Panc1 (cell line): ENCODE results near the gene IL16.

Experiments used
- POLR2AphosphoS5 ChIP-seq: IDR thresholded peaks from 2 replicates; pipeline ENCODE4 v1.6.1; 2012; ENCODE audit warnings: mild to moderate bottlenecking, low read depth, low read length, moderate library complexity
- TCF7L2 ChIP-seq: IDR thresholded peaks from 2 replicates; pipeline ENCODE4 v1.6.1; 2011; ENCODE audit warnings: mild to moderate bottlenecking, low read depth, low read length, inconsistent platforms
- TF ChIP-seq, protein P1 (sequence below): fragments of 450-650 bp; IDR thresholded peaks from 2 replicates; pipeline ENCODE4 v1.5.1; 2017; ENCODE audit warnings: mild to moderate bottlenecking
- TF ChIP-seq, protein P2 (sequence below), 2 experiments: IDR thresholded peaks; 2 replicates each; pipeline ENCODE4 v1.6.1; 2011 to 2012; ENCODE audit warnings: low read depth in 2 of 2, control low read depth in 1 of 2, low read length in 1 of 2, mild to moderate bottlenecking in 1 of 2, moderate library complexity in 1 of 2; ENCODE audit not compliant: insufficient read depth in 1 of 2

DNA sequence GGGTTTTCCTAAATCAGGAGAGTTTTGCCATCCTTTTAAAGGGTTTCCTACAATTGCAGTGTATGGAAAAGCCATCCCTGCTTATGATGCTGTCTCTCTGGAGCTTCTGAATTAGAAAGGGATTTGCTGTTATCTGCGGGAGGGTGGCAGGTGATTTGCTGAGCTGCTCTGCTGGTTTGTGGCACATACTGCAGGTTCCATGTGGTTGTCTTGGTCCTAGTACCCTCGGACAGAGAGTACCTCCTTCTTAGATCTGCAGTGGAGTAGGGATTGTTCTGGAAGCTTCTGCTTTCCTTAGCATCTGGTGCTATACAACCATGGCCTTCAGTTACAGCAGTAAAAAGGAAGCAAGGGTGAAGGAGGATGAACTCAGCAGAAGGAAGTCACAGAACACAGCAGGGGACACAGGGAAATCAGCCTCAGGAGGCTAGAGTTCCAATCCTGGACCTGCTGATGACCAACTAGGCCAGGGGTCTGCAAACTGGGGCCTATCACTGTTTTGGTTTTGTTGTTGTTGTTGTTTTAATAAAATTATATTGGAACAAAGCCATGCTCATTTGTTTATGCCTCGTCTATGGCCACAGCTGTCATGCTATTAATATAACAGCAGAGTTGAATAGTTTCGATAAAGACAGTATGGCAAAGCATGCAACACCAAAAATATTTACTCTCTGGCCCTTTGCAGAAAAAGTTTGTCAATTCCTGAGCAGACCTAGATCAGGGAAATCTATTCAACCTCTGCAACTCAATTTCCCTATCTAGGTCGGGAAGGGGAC, 87.8 kb downstream of the IL16 start:
- TF ChIP-seq, protein P1, sequence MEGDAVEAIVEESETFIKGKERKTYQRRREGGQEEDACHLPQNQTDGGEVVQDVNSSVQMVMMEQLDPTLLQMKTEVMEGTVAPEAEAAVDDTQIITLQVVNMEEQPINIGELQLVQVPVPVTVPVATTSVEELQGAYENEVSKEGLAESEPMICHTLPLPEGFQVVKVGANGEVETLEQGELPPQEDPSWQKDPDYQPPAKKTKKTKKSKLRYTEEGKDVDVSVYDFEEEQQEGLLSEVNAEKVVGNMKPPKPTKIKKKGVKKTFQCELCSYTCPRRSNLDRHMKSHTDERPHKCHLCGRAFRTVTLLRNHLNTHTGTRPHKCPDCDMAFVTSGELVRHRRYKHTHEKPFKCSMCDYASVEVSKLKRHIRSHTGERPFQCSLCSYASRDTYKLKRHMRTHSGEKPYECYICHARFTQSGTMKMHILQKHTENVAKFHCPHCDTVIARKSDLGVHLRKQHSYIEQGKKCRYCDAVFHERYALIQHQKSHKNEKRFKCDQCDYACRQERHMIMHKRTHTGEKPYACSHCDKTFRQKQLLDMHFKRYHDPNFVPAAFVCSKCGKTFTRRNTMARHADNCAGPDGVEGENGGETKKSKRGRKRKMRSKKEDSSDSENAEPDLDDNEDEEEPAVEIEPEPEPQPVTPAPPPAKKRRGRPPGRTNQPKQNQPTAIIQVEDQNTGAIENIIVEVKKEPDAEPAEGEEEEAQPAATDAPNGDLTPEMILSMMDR = no peak
- TF ChIP-seq, protein P2, sequence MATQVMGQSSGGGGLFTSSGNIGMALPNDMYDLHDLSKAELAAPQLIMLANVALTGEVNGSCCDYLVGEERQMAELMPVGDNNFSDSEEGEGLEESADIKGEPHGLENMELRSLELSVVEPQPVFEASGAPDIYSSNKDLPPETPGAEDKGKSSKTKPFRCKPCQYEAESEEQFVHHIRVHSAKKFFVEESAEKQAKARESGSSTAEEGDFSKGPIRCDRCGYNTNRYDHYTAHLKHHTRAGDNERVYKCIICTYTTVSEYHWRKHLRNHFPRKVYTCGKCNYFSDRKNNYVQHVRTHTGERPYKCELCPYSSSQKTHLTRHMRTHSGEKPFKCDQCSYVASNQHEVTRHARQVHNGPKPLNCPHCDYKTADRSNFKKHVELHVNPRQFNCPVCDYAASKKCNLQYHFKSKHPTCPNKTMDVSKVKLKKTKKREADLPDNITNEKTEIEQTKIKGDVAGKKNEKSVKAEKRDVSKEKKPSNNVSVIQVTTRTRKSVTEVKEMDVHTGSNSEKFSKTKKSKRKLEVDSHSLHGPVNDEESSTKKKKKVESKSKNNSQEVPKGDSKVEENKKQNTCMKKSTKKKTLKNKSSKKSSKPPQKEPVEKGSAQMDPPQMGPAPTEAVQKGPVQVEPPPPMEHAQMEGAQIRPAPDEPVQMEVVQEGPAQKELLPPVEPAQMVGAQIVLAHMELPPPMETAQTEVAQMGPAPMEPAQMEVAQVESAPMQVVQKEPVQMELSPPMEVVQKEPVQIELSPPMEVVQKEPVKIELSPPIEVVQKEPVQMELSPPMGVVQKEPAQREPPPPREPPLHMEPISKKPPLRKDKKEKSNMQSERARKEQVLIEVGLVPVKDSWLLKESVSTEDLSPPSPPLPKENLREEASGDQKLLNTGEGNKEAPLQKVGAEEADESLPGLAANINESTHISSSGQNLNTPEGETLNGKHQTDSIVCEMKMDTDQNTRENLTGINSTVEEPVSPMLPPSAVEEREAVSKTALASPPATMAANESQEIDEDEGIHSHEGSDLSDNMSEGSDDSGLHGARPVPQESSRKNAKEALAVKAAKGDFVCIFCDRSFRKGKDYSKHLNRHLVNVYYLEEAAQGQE (IDR thresholded peaks at IDR 0.05; ENCODE audit: insufficient read depth in 1 of 2, low read depth in 2 of 2, low read length in 1 of 2) = no peak
- TF ChIP-seq POLR2AphosphoS5 (no peak), TCF7L2 (no peak)
